ENCODE data around the gene VAPB. TPM values are rescaled to one million over a fixed set of nuclear protein-coding genes. Genes with fewer than 3 reads are reported as not detected.

VAPB gene
- total RNA-seq, 1 donor from 2014 or later = 12.9 TPM

- no peak for TF ChIP-seq CTCF (IDR thresholded peaks at IDR 0.05; ENCODE audit: insufficient read depth, low read length, severe bottlenecking)
- no peak for FAIRE-seq
- DNase-seq (ENCODE audit: low read depth) = no peak
- Histone ChIP-seq H3K27me3 (ENCODE audit: control insufficient read depth, insufficient read depth, low read length) (no peaks in the 10 kb centered on the region), H3K36me3 (ENCODE audit: control insufficient read depth, insufficient read depth, low read length) (no peaks in the 10 kb centered on the region), H3K4me3 (ENCODE audit: low read depth, low read length) (no peak overlapping the region)
These were observed 74.2 kb downstream of the VAPB start for GRCh38 chr20:58463256-58463655.

- no peak for TF ChIP-seq CTCF (IDR thresholded peaks at IDR 0.05; ENCODE audit: insufficient read depth, low read length, severe bottlenecking)
- no peak overlapping the region for H3K4me3 ChIP-seq (ENCODE audit: low read depth, low read length)
- DNase-seq (ENCODE audit: low read depth) (no peak), FAIRE-seq (no peak)
- no peaks in the 10 kb centered on the region for H3K27me3 ChIP-seq (ENCODE audit: control insufficient read depth, insufficient read depth, low read length)
- no peaks in the 10 kb centered on the region for H3K36me3 ChIP-seq (ENCODE audit: control insufficient read depth, insufficient read depth, low read length)
These were observed 75.8 kb downstream of the VAPB start for GRCh38 chr20:58464838-58465237.

- Histone ChIP-seq H3K4me3 (ENCODE audit: low read depth, low read length) (no peak overlapping the region), H3K36me3 (ENCODE audit: control insufficient read depth, insufficient read depth, low read length) (no peaks in the 10 kb centered on the region), H3K27me3 (ENCODE audit: control insufficient read depth, insufficient read depth, low read length) (no peaks in the 10 kb centered on the region)
- DNase-seq (ENCODE audit: low read depth) = no peak
- no peak for FAIRE-seq
- TF ChIP-seq CTCF (IDR thresholded peaks at IDR 0.05; ENCODE audit: insufficient read depth, low read length, severe bottlenecking) = no peak
These were observed 77.2 kb downstream of the VAPB start for GRCh38 chr20:58466095-58466708.

GRCh38 chr20:58466729-58467571 lies 77.9 kb downstream of the VAPB start:
- FAIRE-seq (no peak), DNase-seq (ENCODE audit: low read depth) (no peak)
- no peak for TF ChIP-seq CTCF (IDR thresholded peaks at IDR 0.05; ENCODE audit: insufficient read depth, low read length, severe bottlenecking)
- Histone ChIP-seq H3K4me3 (ENCODE audit: low read depth, low read length) (no peak overlapping the region), H3K36me3 (ENCODE audit: control insufficient read depth, insufficient read depth, low read length) (no peaks in the 10 kb centered on the region), H3K27me3 (ENCODE audit: control insufficient read depth, insufficient read depth, low read length) (no peaks in the 10 kb centered on the region)

GRCh38 chr20:58467572-58468527 lies 78.8 kb downstream of the VAPB start:
- no peak for DNase-seq (ENCODE audit: low read depth)
- FAIRE-seq = no peak
- H3K27me3 ChIP-seq (ENCODE audit: control insufficient read depth, insufficient read depth, low read length) = no peaks in the 10 kb centered on the region
- no peak for TF ChIP-seq CTCF (IDR thresholded peaks at IDR 0.05; ENCODE audit: insufficient read depth, low read length, severe bottlenecking)
- no peaks in the 10 kb centered on the region for H3K36me3 ChIP-seq (ENCODE audit: control insufficient read depth, insufficient read depth, low read length)
- H3K4me3 ChIP-seq (ENCODE audit: low read depth, low read length) = no peak overlapping the region
